Measurements from ENCODE around the gene CROCC.
A peak's percentile ranks its signal among the peaks of the same experiment; 100 is the strongest.

CROCC gene

GRCh38 chr1:16983649-16984048 lies 61.9 kb downstream of the CROCC start (continued):
- TF ChIP-seq, protein P1, sequence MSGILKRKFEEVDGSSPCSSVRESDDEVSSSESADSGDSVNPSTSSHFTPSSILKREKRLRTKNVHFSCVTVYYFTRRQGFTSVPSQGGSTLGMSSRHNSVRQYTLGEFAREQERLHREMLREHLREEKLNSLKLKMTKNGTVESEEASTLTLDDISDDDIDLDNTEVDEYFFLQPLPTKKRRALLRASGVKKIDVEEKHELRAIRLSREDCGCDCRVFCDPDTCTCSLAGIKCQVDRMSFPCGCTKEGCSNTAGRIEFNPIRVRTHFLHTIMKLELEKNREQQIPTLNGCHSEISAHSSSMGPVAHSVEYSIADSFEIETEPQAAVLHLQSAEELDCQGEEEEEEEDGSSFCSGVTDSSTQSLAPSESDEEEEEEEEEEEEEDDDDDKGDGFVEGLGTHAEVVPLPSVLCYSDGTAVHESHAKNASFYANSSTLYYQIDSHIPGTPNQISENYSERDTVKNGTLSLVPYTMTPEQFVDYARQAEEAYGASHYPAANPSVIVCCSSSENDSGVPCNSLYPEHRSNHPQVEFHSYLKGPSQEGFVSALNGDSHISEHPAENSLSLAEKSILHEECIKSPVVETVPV (CRISPR knock-in tag; IDR thresholded peaks at IDR 0.05), result no peak
- no peak for TF ChIP-seq RARB (CRISPR knock-in tag; IDR thresholded peaks at IDR 0.05)
- no peak for TF ChIP-seq TCF4 (CRISPR knock-in tag; IDR thresholded peaks at IDR 0.05; ENCODE audit: borderline replicate concordance)

DNA sequence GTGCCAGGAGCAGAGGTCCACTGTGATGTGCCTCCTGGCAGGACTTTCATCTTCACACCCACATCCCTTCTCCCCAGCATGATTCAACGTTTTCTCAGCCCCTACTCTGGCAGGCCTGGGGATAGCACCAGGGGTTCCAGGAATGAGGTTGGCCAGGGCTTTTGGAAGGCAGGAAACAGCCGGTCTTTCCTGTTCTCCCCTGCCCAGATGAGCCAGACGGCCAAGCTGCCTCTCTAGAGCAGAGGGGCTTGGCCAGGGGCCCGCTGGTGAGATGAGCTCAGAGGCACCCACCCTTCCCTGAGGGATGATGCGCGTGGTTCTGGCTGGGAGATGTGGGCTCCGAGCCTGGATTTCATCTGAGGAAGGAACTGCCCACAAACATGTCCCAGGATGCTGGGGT lies 63.0 kb downstream of the CROCC start:
- TF ChIP-seq POU6F1 (CRISPR knock-in tag; IDR thresholded peaks at IDR 0.05; ENCODE audit: borderline replicate concordance, low read depth), result no peak
- TF ChIP-seq TCF4 (CRISPR knock-in tag; IDR thresholded peaks at IDR 0.05; ENCODE audit: borderline replicate concordance), result peak; percentile 38; the same call in 1 of the 2 replicates
- peak; percentile 51 for ATAC-seq

GRCh38 chr1:16986113-16986512 lies 64.4 kb downstream of the CROCC start:
- TF ChIP-seq, protein P2, sequence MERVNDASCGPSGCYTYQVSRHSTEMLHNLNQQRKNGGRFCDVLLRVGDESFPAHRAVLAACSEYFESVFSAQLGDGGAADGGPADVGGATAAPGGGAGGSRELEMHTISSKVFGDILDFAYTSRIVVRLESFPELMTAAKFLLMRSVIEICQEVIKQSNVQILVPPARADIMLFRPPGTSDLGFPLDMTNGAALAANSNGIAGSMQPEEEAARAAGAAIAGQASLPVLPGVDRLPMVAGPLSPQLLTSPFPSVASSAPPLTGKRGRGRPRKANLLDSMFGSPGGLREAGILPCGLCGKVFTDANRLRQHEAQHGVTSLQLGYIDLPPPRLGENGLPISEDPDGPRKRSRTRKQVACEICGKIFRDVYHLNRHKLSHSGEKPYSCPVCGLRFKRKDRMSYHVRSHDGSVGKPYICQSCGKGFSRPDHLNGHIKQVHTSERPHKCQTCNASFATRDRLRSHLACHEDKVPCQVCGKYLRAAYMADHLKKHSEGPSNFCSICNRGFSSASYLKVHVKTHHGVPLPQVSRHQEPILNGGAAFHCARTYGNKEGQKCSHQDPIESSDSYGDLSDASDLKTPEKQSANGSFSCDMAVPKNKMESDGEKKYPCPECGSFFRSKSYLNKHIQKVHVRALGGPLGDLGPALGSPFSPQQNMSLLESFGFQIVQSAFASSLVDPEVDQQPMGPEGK (CRISPR knock-in tag; IDR thresholded peaks at IDR 0.05; ENCODE audit: borderline replicate concordance), result no peak
- TF ChIP-seq ZC3H10 (CRISPR knock-in tag; IDR thresholded peaks at IDR 0.05) (no peak), PPARA (CRISPR knock-in tag; IDR thresholded peaks at IDR 0.05; ENCODE audit: borderline replicate concordance) (no peak), ZFP3 (CRISPR knock-in tag; IDR thresholded peaks at IDR 0.05) (no peak), OSR1 (CRISPR knock-in tag; IDR thresholded peaks at IDR 0.05) (no peak), ARNTL (CRISPR knock-in tag; IDR thresholded peaks at IDR 0.05; ENCODE audit: borderline replicate concordance, low read depth) (no peak), POU6F1 (CRISPR knock-in tag; IDR thresholded peaks at IDR 0.05; ENCODE audit: borderline replicate concordance, low read depth) (no peak), SNAI2 (CRISPR knock-in tag; IDR thresholded peaks at IDR 0.05) (no peak), ZNF70 (CRISPR knock-in tag; IDR thresholded peaks at IDR 0.05) (no peak), ZNF565 (CRISPR knock-in tag; conservative IDR thresholded peaks at IDR 0.05; ENCODE audit: low read depth) (no peak), ZNF8 (CRISPR knock-in tag; IDR thresholded peaks at IDR 0.05) (no peak), CSDC2 (CRISPR knock-in tag; IDR thresholded peaks at IDR 0.05) (no peak), TSHZ2 (CRISPR knock-in tag; IDR thresholded peaks at IDR 0.05) (no peak), TCF4 (CRISPR knock-in tag; IDR thresholded peaks at IDR 0.05; ENCODE audit: borderline replicate concordance) (no peak), ISL1 (CRISPR knock-in tag; IDR thresholded peaks at IDR 0.05) (no peak), ESRRG (CRISPR knock-in tag; IDR thresholded peaks at IDR 0.05) (no peak), TOX (CRISPR knock-in tag; IDR thresholded peaks at IDR 0.05; ENCODE audit: borderline replicate concordance) (no peak), ZFP30 (CRISPR knock-in tag; IDR thresholded peaks at IDR 0.05) (no peak)
- TF ChIP-seq, protein P1 (CRISPR knock-in tag; IDR thresholded peaks at IDR 0.05), result no peak

More at GRCh38 chr1:16986113-16986512, 64.4 kb downstream of the CROCC start:
- no peak for ATAC-seq

All from SK-N-SH treated with all-trans-retinoic acid at 6 μM for 48 hours (cell line).